LoVo (cell line): ENCODE measurements around the gene DMP1.
"Not testable (repeated sequence)": the region's sequence is repeated elsewhere in the genome, so short reads cannot be mapped to it uniquely, and the experiment has no call there.

Experiments used
- DNase-seq: peaks from one replicate; pipeline ENCODE4 v3.0.0-alpha.2; 2016; ENCODE audit warnings: low spot score

Gene DMP1

DNA sequence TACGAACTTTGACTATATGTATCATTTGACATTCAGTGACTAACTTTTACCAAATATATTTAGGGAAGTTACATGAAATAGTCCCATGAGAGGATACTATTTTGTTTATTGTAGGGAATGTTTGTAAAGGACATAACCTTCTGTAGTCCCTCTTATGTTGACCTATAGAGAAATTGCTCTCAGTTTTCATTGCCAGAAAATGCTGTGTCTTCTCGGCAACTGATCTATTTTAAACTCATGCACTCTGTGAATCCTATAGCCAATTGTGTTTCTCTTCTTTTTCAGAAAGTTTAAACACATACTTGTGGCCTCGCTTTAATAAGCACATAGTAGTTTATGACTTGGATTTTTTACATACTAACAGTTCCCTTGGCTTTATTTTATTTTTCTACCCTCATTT lies 38.2 kb downstream of the DMP1 start:
- DNase-seq: no peak

DNA sequence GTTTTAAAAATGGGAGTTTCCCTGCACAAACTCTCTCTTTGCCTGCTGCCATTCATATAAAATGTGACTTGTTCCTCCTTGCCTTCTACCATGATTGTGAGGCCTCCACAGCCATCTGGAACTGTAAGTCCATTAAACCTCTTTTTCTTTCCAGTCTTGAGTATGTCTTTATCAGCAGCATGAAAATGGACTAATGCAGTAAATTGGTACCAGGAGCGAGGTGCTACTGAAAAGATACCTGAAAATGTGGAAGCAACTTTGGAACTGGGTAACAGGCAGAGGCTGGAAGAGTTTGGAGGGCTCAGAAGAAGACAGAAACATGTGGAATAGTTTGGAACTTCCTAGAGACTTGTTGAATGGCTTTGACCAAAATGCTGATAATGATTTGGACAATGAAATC lies 40.9 kb downstream of the DMP1 start:
- DNase-seq: not testable (repeated sequence)

GRCh38 chr4:87692060-87692459 lies 42.0 kb downstream of the DMP1 start:
- not testable (repeated sequence) for DNase-seq

DNA sequence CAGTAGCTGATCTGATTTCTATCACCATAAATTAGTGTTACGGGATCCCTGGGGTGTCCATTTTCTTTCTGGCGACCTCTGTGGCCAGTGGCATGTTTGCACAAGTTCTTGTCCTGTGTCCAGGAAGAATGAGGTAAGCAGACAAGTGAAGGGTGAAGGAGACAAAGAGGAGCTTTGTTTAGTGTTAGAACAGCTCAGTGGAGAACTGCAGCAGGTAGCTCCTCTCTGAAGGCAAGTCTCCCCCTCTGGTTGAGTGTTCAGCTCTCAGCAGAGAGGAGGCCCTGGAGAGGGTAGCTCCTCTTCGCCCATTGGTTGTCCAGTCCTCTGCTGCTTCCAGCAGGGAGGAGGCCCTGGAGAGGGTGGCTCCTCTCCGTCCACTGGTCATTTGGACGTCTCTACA lies 47.2 kb downstream of the DMP1 start:
- no peak for DNase-seq

- no peak for DNase-seq
Observed at GRCh38 chr4:87697945-87698344, 47.9 kb downstream of the DMP1 start.

- no peak for DNase-seq
Observed at GRCh38 chr4:87698394-87698793, 48.3 kb downstream of the DMP1 start.

GRCh38 chr4:87704001-87704400 lies 53.9 kb downstream of the DMP1 start:
- no peak for DNase-seq

GRCh38 chr4:87707279-87707918 lies 57.3 kb downstream of the DMP1 start:
- DNase-seq: no peak
